Activated T-cell treated with anti-CD3 and anti-CD28 coated beads, Interleukin-2, amount 50 U/mL, for 72 hours (primary cell): ENCODE data around the gene NOP53. TPM values are rescaled to one million over a fixed set of nuclear protein-coding genes. Genes with fewer than 3 reads are reported as not detected.
A peak's percentile ranks its signal among the peaks of the same experiment; 100 is the strongest.

Experiments
- ATAC-seq, 2 donors: fragments of 150-1000 bp; cut with Tn5 transposase; replicated peaks in 1 of 2; 2 replicates each; pipeline ENCODE4 v1.10.0; 2021; ENCODE audit warnings: moderate library complexity in 2 of 2, mild to moderate bottlenecking in 1 of 2
- DNase-seq, 2 donors: peaks; one replicate each; pipeline ENCODE4 v3.0.0; 2021 to 2022; ENCODE audit warnings: mixed read lengths in 1 of 2
- H3K27ac Mint-ChIP-seq: one replicate; pipeline ENCODE4 v1.8.0; 2022; ENCODE audit warnings: mild to moderate bottlenecking, moderate library complexity, mixed read lengths
- H3K27me3 Mint-ChIP-seq: one replicate; pipeline ENCODE4 v1.8.0; 2022; ENCODE audit warnings: low read depth, mixed read lengths
- H3K36me3 Mint-ChIP-seq, 2 donors: one replicate each; pipeline ENCODE4 v1.8.0; 2022; ENCODE audit warnings: mixed read lengths in 2 of 2, mild to moderate bottlenecking in 1 of 2; ENCODE audit not compliant: insufficient read depth in 2 of 2
- H3K4me1 Mint-ChIP-seq: one replicate; pipeline ENCODE4 v1.8.0; 2022; ENCODE audit warnings: low read depth, mixed read lengths
- H3K4me3 Mint-ChIP-seq, 2 donors: one replicate each; pipeline ENCODE4 v1.8.0; 2022; ENCODE audit warnings: mild to moderate bottlenecking in 2 of 2, mixed read lengths in 2 of 2, moderate library complexity in 2 of 2
- H3K9me3 Mint-ChIP-seq, 2 donors: one replicate each; pipeline ENCODE4 v1.8.0; 2022; ENCODE audit warnings: mixed read lengths in 2 of 2
- total RNA-seq, 2 donors: library from RNA; stranded (reverse); gene quantifications; one replicate each; pipeline ENCODE4 v1.2.3, GENCODE V29; 2022

The NOP53 gene
- total RNA-seq, 2 donors from 2014 or later: 405 to 415 TPM

DNA sequence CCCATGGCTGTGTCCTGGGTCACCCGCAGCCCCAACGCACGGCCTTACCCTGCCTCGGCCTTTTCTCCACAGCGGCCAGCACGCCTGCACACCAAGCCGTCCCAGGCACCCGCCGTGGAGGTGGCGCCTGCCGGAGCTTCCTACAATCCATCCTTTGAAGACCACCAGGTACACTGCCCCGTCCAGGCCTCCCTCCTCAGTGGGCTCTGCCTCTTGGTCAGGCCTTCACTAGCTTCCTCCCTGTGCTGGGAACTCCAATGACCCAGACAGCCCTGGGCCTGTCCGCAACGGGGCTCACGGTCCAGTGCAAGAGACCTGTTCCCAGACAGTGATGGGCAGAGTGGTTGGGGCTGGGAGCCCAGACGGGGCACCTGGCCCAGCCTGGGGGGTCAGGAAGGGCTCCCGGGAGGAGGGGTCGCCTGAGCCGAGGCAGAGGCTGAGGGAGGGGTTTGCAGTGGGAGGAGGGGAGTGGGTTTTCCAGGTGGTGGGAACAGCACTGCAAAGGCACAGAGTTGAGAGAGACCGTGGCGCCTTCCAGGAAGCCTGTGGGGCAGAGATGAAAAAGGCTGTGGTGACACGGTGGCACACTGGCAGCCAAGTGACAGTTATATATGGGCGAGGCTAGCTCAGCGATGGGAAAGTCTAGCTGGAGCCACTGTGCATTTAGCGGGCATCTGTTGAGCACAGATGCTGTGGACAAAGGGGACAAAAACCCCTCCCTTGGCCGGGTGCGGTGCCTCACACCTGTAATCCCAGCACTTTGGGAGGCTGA is 7.3 kb downstream of the NOP53 start:
- H3K9me3 Mint-ChIP-seq: no peaks in the 10 kb centered on the region
- peaks cover 22% of the 10 kb centered on the region for H3K4me1 Mint-ChIP-seq
- H3K27ac Mint-ChIP-seq: no peak overlapping the region
- no peak for ATAC-seq
- no peak overlapping the region for H3K4me3 Mint-ChIP-seq
- no peak for DNase-seq
- no peaks in the 10 kb centered on the region for H3K27me3 Mint-ChIP-seq
- H3K36me3 Mint-ChIP-seq: peaks cover 6 to 37% of the 10 kb centered on the region in 2 donors

DNA sequence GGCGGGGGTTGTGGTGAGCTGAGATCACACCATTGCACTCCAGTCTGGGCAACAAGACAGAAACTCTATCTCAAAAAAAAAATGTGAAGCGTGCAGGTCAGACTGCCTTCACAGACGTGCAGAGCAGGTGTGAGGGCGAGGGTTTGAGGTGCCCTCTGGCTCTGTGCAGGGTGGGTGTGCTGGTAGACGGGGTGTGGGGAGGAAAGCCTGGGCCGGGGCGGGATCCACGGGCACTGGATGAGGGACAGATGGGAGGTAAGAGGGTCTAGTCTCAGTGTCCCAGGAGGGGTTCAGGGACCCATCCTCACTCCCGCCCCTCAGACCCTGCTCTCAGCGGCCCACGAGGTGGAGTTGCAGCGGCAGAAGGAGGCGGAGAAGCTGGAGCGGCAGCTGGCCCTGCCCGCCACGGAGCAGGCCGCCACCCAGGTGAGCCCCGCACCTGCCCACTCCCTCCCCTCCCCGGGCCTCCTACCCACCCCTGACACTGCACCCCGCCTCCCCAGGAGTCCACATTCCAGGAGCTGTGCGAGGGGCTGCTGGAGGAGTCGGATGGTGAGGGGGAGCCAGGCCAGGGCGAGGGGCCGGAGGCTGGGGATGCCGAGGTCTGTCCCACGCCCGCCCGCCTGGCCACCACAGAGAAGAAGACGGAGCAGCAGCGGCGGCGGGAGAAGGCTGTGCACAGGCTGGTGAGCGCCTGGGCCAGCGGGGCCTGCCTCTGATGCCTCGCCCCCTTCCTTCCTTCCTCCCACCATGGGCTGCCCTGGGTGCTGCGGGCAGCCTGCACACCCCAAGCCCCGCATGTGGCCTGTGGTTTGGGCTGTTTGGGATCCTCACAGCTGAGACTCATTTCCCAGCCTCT is 9.1 kb downstream of the NOP53 start:
- peaks cover 3 to 38% of the 10 kb centered on the region in 2 donors for H3K36me3 Mint-ChIP-seq
- no peak for DNase-seq
- H3K27me3 Mint-ChIP-seq: no peaks in the 10 kb centered on the region
- H3K27ac Mint-ChIP-seq: no peak overlapping the region
- no peak overlapping the region for H3K4me3 Mint-ChIP-seq
- peaks cover 6% of the 10 kb centered on the region for H3K4me1 Mint-ChIP-seq
- ATAC-seq: peak in 1 of 2 donors; percentile 3
- no peaks in the 10 kb centered on the region for H3K9me3 Mint-ChIP-seq

DNA sequence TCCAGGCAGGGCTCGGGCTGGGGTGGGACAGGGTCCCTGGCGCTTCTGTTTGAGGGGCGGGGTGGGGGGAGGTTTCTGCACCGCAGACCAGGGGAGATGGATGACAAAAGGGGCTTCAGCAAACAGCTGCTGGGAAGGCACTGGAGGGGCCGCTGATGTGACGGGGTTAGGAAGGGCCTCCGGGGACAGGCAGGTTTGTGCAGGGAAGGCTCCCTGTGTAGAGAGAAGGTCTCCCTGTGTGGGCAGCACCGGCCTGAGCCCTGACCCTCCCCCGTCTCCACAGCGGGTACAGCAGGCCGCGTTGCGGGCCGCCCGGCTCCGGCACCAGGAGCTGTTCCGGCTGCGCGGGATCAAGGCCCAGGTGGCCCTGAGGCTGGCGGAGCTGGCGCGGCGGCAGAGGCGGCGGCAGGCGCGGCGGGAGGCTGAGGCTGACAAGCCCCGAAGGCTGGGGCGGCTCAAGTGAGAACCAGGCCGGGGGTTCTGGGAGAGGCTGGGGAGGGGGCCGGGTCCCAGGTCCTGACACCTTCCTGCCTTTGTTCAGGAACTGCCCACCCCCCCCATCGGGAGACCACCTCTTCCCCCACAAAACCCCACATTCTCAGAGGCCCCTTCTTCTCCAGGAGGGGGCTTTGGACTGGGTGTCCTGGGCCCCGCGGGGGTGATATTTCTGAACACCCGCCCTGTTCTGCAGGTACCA is 9.9 kb downstream of the NOP53 start:
- H3K4me1 Mint-ChIP-seq: peaks cover 6% of the 10 kb centered on the region
- no peaks in the 10 kb centered on the region for H3K27me3 Mint-ChIP-seq
- ATAC-seq (peak in 1 of 2 donors; percentile 10), DNase-seq (no peak)
- H3K27ac Mint-ChIP-seq: no peak overlapping the region
- H3K9me3 Mint-ChIP-seq: no peaks in the 10 kb centered on the region
- H3K36me3 Mint-ChIP-seq: peaks cover 3 to 36% of the 10 kb centered on the region in 2 donors
- no peak overlapping the region for H3K4me3 Mint-ChIP-seq

DNA sequence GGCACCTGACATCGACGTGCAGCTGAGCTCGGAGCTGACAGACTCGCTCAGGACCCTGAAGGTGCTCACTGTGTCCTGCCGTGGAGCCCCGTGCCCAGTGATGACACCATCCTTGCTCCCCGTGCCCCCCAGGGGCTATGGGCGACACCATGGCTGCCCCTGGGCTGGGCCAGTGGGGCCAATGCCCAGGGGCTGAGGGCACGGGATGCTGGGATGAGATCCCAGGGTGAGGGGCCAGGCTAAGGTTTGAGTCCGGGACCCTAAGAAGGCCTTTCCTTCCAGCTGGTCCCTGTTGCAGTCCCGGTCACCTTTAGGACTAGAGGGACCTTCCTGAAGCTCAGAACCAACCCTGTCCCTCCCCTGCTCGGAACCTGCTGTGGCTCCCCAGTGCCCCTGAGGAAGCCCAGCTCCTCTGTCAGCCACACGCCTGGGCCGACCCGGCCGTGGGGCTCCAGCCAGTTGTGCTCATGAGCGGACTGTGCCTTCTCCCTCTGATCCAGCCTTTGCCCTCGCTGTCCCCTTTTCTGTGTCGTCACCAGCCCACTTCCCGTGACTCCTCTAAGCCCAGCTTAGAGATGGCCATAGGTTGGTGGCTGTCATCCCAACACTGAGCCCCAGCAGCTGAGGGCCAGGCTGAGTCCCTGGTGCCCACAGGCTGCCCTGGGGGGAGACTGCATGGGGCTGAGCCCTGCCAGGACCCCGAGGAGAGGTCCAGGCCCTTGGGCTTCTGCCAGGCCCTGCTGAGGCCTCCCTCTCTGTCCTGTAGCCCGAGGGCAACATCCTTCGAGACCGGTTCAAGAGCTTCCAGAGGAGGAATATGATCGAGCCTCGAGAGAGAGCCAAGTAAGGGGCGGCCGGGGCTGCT is 10.6 kb downstream of the NOP53 start:
- Mint-ChIP-seq H3K27me3 (no peaks in the 10 kb centered on the region), H3K27ac (no peak overlapping the region), H3K4me1 (peaks cover 6% of the 10 kb centered on the region), H3K36me3 (peaks cover 3 to 34% of the 10 kb centered on the region in 2 donors), H3K9me3 (no peaks in the 10 kb centered on the region), H3K4me3 (no peak overlapping the region)
- no peak for DNase-seq
- ATAC-seq: peak in 1 of 2 donors; percentile 7

DNA sequence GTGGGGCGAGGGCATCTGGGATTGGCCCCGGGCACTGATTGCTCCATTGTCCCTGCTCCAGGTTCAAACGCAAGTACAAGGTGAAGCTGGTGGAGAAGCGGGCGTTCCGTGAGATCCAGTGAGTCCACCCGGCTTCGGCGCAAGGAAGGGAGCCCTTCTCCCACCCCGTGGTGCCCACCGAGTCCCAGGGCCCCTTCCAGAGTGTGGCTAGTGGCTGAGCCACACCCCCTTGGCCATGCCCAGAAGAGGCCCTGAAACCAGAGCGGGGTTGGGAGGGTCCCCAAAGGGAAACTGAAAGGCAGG is 11.2 kb downstream of the NOP53 start:
- peaks cover 6% of the 10 kb centered on the region for H3K4me1 Mint-ChIP-seq
- H3K36me3 Mint-ChIP-seq: peaks cover 3 to 34% of the 10 kb centered on the region in 2 donors
- H3K27ac Mint-ChIP-seq: no peak overlapping the region
- H3K9me3 Mint-ChIP-seq: no peaks in the 10 kb centered on the region
- DNase-seq: no peak
- H3K27me3 Mint-ChIP-seq: no peaks in the 10 kb centered on the region
- ATAC-seq: no peak
- no peak overlapping the region for H3K4me3 Mint-ChIP-seq

DNA sequence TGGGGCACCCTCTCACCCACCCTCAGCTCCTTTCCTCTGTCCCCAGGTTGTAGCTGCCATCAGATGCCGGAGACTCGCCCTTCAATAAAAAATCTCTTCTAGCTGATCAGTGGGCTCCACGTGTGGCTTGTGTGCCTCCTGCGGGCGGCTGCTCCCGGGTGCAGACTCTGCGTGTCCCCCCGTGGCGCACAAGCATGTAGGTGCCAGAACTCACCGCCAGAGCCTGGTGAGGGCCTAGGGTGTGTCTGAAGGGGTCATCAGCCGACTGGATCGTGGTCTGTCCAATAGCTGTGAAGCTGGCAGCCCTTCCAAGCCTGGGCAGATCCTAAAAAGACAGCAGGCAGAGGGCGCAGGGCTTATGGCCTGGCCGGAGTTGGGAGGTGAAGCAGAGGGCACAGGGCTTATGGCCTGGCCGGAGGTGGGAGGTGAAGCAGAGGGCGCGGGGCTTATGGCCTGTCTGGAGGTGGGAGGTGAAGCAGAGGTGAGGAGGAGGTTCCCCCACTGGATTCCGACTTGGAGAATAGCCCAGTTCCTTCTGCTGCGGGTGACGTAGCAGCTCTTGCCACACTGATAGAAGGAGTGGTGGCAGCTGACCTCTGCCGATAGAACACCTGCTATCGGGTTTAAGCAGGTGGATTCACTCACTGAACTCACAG is 11.7 kb downstream of the NOP53 start:
- H3K9me3 Mint-ChIP-seq: no peaks in the 10 kb centered on the region
- no peaks in the 10 kb centered on the region for H3K27me3 Mint-ChIP-seq
- DNase-seq (no peak), ATAC-seq (peak in 1 of 2 donors; percentile 6)
- peaks cover 6% of the 10 kb centered on the region for H3K4me1 Mint-ChIP-seq
- no peak overlapping the region for H3K4me3 Mint-ChIP-seq
- H3K36me3 Mint-ChIP-seq: peaks cover 3 to 32% of the 10 kb centered on the region in 2 donors
- H3K27ac Mint-ChIP-seq: no peak overlapping the region

DNA sequence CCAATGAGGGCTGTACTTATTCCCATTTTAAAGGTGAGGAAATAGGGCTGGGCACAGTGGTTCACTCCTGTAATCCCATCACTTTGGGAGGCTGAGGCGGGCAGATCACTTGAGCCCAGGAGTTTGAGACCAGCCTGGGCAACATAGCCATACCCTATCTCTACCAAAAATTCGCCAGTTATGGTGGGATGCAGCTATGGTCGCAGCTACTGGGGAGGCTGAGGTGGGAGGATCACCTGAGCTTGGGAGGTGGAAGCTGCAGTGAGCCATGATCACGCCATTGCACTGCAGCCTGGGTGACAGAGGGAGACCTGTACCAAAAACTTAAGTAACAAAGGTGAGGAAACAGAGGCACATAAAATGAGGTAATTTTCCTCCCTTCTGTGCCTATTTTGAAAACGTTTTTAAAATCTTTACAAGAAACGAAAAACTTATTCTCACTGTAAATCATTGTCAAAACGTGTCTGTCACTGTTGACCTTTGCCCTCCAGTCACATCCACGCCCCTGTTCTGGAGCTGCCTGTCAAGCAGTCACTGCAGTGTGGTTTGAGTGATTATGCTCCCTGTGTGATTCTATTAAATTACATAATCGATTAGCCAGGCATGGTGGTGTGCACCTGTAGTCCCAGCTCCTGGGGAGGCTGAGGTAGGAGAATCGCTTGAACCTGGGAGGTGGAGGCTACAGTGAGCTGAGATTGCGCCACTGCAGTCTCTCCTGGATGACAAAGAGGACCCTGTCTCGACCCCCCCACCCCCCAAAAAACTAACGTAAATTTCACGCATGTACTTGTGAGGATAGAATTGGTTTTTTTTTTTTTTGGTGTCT is 12.5 kb downstream of the NOP53 start:
- DNase-seq (no peak), ATAC-seq (no peak)
- no peaks in the 10 kb centered on the region for H3K27me3 Mint-ChIP-seq
- H3K9me3 Mint-ChIP-seq: no peaks in the 10 kb centered on the region
- no peak overlapping the region for H3K4me3 Mint-ChIP-seq
- no peaks in the 10 kb centered on the region for H3K4me1 Mint-ChIP-seq
- no peak overlapping the region for H3K27ac Mint-ChIP-seq
- H3K36me3 Mint-ChIP-seq: peaks cover 3 to 27% of the 10 kb centered on the region in 2 donors

DNA sequence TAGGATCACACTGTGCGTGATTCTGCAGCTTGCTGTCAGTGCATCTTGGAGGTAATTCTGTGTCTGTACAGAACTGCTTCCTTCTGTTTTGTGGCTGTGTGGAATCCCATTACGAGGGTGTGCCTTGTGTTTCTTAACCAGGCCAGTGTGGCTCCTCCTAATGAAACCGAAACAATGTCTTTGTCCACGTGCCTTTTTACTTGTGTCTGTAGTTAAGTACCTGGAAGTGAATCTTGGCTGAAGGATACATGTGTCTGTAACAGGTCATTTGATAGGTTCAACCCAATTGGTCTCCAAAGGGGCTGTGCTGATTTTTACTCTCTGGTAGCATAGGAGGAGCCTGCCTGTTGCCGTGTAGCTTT is 13.1 kb downstream of the NOP53 start:
- no peak for DNase-seq
- no peak overlapping the region for H3K27ac Mint-ChIP-seq

DNA sequence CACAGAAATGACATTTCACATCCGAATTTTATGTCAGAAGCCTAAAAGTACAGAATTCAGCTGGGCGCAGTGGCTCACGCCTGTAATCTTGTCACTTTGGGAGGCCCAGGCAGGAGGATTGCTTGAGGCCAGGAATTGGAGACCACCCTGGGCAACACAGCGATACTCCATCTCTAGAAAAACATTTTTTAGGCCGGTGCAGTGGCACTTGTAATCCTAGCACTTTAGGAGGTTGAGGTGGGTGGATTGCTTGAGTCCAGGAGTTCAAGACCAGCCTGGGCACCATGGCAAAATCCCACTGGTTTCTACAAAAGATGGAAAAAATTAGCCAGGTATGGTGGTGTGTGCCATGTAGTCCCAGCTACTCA is 15.3 kb downstream of the NOP53 start:
- H3K36me3 Mint-ChIP-seq: peaks cover 3 to 16% of the 10 kb centered on the region in 2 donors
- ATAC-seq: no peak
- no peak for DNase-seq
- H3K4me1 Mint-ChIP-seq: peaks cover 5% of the 10 kb centered on the region
- no peaks in the 10 kb centered on the region for H3K27me3 Mint-ChIP-seq
- no peaks in the 10 kb centered on the region for H3K9me3 Mint-ChIP-seq
- no peak overlapping the region for H3K27ac Mint-ChIP-seq
- H3K4me3 Mint-ChIP-seq: no peak overlapping the region

More for the DNA sequence above, 13.1 kb downstream of the NOP53 start:
- ATAC-seq: no peak
- Mint-ChIP-seq H3K36me3 (peaks cover 3 to 22% of the 10 kb centered on the region in 2 donors), H3K9me3 (no peaks in the 10 kb centered on the region), H3K27me3 (no peaks in the 10 kb centered on the region), H3K4me3 (no peak overlapping the region), H3K4me1 (no peaks in the 10 kb centered on the region)

DNA sequence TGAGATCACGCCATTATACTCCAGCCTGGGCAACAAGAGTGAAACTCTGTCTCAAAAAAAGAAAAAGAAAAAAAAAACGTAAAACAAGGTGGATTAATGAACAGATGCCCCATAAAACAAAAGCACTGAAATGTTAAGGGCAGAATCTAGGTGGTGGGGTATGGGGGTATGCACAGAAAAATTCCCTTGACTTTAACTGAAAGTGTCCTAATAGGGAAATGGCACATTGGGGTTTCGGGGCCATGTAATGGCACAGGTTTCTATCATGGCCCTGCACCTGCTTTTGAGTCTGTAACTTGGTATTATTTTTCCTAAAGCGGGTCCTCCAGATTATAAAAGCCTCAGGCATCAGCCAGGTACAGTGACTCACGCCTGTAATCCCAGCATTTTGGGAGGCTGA is 16.2 kb downstream of the NOP53 start:
- no peaks in the 10 kb centered on the region for H3K9me3 Mint-ChIP-seq

DNA sequence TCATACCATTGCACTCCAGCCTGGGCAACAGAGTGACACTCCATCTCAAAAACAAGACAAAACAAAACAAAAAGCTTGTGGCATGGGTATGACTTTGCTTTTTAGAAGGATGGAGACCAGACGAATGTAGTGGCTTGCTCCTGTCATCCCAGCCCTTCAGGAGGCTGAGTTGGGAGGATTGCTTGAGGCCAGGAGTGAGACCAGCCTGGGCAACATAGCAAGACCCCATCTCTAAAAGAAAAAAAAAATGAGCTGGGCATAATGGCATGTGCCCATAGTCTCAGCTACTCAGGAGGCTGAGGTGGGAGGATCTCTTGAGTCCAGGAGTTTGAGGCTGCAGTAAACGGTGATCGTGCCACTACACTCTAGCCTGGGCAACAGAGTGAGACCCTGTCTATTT is 16.8 kb downstream of the NOP53 start:
- no peak overlapping the region for H3K27ac Mint-ChIP-seq
- peaks cover 5% of the 10 kb centered on the region for H3K4me1 Mint-ChIP-seq
- DNase-seq: no peak
- ATAC-seq: no peak
- H3K9me3 Mint-ChIP-seq: no peaks in the 10 kb centered on the region
- H3K36me3 Mint-ChIP-seq: peaks cover 3 to 13% of the 10 kb centered on the region in 2 donors
- H3K4me3 Mint-ChIP-seq: no peak overlapping the region
- H3K27me3 Mint-ChIP-seq: no peaks in the 10 kb centered on the region

More for the DNA sequence above, 16.2 kb downstream of the NOP53 start:
- no peak overlapping the region for H3K4me3 Mint-ChIP-seq
- no peak for DNase-seq
- no peak for ATAC-seq
- H3K4me1 Mint-ChIP-seq: peaks cover 5% of the 10 kb centered on the region
- H3K27ac Mint-ChIP-seq: no peak overlapping the region
- H3K36me3 Mint-ChIP-seq: peaks cover 3 to 16% of the 10 kb centered on the region in 2 donors
- H3K27me3 Mint-ChIP-seq: no peaks in the 10 kb centered on the region
